RPMI8226 (cell line): ENCODE data around the gene CD79A.

Source experiments
- DNase-seq: peaks from one replicate; pipeline ENCODE4 v3.0.0-alpha.2; 2015

CD79A gene

DNA sequence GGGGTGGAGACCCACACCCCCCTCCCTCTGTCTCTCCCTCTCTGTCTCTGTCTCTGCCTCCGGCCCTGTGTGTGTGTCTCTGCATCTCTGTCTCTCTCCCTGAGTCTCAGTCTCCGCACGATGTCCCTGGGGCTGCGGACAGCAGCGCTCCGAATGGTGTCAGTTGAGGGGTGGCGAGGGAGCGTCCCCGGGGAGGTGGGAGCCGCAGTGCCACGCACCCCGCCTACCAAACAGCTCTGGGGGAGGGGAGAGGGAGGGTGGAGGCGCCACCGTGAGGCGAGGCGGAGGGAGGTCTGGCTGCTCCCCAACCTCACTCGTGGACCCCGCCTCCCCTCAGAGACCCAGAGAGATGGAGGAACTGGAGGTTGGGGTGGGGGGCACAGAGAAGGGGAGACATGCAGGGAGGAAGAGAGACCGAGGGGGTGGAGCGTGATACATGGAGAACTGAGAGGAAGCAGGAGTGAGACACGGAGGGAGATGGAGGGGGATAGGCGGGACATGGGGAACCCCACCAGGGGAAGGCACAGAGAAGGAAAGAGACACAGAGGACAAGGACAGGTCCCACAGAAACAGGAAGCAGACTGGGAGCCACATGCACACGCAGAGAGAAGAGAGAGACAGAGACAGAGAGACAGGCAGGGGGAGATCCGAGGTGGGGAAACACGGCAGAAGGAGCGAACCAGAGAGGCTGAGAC, 44.0 kb downstream of the CD79A start:
- no peak for DNase-seq

DNA sequence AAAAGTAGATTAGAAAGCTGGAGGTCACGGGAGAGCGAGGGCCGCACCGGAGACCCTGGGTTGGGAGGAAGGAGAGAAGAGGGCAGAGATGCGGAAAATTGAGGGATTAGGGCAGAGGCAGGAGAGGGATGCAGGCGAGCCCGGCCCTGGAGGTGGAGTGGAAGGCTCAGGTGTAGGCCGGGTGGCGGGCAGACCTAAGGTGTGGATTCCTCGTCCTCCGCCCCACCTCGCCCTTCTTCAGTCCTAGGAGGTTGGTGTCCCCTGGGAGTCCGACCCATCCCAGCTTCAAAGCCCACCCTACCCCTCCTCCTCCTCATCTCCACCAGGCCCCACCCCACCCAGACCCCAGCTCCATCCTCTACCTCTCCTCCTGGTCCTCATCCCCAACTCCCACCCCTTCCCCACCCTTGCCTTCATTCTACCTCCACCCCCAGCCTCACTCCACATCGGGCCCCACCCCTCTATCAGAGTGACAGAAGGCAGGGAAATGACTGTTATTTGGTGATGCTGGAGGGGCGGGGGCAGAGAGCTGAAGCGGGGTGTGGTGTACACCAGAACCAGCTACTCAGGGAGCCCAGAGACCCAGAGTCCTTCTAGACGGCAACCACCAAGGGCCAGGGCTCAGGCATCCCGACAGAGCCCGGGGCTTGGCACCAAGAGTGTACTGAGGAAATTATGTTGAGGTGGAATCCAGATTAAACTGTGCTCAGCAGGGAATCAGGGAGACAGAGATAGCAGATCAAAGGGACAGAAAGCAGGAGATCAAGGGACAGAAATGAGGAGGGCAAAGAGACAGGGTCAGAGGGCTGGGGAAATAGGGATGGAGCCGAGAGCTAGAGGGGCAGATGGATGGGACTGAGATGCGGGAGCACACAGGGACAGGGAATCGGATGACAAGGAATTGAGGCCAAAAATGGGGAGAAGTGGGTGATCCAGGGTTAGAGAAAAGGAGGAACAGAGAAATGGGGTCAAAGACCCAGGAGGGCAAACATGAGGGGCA, 44.8 kb downstream of the CD79A start:
- DNase-seq = no peak

DNA sequence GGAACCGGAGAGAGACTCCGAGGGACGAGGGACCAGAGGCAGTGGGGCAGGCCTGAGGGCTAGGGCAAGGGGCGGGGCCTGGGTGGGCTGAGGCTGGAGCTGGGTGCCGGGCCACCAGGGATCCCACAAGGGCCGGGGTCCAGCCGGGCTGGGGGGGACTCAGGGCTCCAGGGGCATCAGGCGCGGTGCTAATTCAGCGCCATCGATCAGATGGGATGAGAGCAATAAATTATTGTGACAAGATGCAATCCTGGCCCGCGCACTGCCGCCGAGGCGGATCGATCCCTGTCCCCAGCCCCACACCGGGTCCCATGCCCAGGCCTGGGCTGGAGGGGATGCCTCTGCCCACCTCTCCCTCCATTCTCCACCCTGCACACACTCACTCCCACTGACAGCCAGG, 45.5 kb downstream of the CD79A start:
- DNase-seq = no peak

DNA sequence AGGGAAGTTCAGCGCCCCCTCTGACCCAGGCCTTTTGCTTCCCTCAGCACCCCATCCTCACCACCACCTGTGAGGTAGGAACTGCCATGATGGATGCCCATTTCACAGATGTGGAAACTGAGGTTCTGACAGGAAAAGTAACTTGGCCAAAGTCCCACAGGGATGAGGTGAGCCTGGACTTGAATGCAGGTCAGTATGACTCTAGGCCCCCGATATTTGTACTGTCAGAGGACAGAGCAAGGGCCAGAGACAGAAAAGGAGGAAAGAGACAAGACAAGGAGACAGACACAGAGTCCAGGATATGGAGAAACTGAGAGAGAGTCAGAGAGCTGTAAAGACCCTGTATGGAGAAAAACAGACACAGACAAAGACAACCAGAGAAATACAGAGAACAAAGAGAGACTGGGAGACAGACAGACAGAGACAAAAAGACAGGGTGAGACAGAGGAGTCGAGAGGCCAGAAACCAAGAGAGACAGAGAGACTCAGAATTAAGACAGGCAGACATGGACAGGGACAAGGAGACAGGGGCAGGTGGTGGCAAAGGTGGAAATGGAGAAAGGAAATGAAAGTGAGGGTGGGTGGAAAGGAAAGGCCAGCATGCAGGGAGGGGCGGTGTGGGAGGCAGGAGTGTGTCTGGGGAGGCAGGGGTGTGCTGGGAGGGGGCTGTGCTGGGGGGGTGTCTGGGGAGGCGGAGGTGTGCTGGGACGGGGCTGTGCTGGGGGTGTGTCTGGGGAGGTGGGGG, 46.1 kb downstream of the CD79A start:
- no peak for DNase-seq

DNA sequence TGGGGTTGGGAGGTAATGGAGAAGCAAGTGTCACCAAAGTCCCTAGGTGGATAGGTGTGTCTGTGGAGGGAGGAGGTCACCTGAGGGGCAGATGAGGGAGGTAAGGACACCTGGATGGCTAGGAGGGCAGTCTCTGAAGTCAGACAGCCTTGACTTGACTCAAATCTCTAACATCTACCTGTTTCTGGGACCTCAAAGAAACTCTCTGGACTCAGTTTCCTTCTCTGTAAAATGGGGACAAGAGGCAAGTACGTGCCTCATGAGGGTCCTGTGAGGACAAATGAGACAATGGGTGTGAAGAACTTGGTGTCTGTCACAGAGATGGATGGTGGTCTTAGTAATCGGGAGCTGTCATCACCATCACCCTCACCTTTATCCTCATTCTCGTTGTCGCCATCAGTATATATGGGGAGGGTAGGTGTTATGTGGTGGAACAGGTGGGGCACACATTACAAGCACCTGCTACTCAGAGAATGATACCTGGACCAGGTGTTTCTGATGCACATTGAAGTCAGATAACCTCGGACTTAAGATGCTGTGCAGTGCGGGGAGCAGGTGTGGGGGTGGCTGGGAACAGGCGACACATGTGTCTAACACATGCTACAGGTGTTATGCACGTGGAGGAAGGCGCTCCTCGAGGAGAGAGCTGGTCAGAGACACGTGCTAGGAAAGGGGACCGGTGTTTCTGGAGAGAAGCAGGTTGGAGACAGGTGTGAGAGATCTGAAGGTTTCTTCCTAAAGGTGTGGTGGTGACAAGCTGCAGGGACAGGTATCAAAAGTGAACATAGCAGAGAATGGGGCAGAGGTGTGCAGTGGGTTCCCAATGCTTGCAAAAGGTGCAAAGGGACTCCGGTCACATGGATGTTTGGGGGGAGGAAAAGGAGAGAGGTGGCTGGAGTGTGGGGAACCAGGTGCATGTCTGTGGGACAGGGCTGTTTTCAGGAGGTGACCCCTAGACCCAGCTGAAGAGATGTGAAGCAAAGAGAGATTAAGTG, 47.4 kb downstream of the CD79A start:
- DNase-seq = no peak

DNA sequence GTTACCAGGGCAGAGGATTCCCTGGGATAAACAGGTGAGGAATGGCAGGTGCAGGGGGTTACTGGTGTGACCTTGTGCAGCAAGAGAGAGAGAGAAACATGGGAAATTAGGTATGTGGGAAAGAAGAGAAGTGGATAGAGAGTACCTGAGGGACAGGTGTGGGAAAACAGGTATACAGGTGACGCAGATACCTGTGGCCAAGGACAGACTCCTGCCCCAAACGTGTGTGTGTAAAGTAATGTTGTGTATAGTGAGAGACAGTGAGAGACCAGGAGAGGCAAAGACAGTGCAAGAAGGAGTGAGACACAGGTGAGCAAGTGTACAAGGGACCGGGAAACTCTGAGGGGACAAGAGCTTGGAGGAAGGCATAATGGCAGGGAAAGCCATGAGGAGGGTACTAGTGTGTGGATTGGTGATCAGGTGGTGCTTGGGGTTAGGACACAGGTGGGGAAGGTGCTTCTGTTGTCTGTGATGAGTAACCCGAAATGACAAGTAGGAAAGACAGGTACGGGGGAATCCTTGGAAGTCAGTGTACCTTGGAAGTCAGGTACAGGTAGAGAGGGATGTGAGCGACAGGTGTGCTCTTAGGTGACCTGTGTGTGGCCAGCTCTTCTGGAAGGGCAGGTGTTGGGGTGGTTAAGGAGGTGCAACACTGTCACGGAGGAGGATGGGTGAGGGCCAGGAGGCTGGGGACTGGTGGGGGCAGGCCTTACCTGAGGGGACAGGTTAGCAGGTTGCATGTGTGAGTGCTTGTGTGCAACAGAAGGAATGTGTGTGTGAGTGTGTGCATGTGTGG, 48.3 kb downstream of the CD79A start:
- DNase-seq = no peak

DNA sequence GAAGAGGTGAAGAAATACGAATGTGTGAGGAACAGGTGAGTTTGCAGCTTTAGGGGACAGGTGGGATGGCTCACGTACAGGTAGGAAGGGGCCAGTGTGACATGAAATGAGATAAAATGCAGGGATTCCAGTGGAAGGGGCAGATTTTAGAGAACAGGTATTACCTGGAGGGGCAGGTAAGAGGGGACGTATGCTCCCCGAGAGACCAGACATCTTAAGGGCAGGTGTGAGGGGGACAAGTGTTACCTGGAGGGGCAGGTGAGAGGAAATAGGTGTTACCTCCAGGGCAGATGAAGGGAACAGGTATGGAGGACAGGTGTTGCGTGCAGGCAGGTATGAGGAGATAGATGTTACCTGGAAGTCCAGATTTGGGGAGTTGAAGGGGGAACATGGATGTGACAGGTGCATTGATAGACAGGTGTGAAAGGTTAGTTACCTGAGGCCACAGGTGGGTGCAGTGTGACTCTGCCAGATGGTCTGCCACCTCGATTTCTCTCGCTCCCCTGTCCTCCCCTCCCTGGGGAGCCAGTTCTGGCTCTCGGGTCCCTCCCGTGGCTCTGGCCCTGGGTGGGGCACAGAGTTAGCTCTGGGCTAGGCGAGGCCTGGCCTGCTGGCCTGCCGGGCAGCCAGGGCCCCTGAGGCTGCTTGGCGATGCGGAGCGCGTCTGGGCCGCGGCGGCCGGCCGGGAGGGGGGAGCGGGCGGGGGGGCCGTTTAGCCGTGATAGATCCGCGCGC, 49.1 kb downstream of the CD79A start:
- DNase-seq = no peak

DNA sequence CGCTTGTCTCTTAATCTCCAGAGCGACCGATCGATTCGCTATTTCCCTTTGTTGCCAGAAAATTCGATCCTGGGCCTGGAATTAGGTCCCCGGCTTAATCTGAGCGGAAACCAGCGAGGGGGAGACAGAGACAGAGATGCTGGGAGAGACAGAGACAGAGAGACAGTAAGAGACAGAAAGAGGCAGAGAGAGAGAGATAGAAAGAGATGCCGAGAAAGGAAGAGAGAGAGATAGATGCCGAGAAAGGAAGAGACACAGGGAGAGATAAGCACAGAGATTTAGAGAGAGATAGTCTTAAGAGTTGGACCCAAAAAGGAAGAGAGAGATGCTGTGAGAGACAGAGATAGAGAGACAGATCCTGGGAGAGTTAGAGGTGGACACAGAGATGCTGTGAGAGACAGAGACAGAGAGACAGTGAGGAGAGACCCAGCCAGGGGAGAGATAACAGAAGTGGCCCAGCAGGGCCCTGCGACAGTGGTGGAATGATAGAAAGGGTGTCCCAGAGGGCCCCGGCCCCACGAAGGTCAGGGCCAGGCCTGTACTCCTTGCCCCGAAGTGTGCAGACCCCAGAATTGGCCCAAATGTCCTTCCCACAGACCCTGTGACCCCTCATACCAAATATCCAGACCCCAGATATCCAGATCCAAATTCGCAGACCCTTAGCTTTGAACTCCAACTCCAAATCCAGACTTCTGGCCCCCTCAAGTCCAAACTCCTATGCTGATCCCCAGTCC, 49.9 kb downstream of the CD79A start:
- no peak for DNase-seq

DNA sequence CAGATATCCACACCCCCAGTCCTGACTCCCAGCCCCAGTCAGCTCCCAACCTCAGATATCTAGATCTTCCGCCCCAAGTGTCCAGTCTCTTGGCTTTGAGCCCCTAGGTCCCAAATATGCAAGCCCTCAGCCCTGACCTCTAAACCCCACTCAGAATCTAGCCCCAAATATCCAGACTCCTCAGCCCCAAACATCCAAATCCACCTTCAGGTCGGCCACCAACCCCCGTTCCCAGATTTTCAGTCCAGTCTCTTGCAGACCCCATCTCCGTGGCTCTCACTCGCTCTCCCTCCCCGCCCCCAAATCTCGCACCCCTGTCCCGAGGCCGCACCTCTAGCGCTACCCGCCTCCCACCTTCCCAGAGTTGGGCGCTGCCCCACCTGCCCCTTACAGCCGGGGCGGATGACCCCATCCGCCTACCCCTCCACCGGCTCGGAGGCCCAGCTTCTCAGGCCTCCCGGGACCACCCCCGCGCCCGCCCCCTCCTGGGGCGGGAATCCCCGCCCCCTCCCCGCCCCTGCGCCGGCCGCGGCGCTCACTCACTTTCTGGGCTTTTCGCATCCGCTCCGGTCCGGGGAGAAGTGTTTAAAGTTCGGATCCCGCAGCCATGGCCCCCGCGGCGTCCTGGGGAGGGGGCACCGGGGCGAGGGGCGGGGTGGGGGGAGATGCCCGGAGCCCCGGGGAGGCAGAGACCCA, 50.6 kb downstream of the CD79A start:
- no peak for DNase-seq

DNA sequence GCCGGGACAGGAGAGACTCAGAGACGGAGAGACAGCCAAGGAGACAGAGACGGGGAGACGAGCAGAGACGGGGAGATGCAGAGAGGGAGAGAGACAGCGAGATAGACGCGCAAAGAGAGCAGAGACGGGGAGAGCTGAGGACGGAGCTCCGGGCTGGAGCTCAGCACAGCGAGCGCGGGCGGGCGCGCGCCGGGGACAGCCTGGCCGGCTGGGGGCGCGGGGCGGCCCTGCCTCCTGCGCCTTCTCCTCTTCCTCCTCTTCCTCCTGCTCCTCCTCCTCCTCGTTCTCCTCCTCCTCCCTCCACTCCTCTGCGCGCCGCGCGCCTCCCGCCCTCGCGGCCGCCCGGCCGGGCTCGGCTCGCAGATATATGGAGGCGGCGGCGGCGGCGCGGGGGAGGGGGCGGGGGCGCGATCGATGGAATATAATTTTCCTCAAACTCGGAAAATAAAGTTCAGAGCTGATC, 51.2 kb downstream of the CD79A start, which contains the start of gene ERFL:
Gene ERFL, minus strand, starts transcription at position 229 of the 463 bp plus-strand sequence. CDS start 15,530 bp downstream, outside the sequence.
- DNase-seq = peak; percentile 53

DNA sequence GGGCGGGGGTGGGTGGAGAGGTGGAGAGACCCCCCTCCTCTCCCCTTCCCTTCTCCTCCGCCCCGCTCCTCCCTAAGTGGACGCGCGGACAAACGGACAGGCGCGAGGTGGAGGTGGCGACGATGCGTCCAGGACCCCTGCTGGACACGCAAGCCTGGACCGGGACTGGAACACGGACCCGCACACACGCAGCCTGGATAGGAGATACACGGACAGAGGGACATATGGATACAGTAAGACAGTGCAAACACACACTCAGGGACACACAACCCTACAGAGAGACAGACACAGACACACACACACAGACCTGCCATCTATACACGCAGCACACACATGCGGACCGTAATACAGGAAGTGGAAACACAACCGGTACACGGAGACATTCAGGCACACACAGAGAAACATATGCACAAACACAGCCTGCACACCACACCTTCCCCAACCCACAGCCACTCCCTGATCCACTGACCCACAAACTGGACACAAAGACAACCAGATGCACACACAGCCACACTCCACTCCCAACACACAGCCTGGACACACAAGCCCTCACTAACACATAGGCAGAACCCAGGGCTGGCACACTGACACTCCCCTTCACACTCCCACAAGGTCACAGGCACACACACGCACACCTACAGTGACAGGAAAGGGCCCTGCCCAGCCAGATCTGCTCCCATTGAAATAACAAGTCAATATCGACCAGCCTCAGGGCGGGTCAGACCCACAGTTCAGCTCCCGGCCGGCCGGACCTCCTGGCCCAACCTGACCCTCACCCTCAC, 51.9 kb downstream of the CD79A start:
- peak; percentile 37 for DNase-seq

DNA sequence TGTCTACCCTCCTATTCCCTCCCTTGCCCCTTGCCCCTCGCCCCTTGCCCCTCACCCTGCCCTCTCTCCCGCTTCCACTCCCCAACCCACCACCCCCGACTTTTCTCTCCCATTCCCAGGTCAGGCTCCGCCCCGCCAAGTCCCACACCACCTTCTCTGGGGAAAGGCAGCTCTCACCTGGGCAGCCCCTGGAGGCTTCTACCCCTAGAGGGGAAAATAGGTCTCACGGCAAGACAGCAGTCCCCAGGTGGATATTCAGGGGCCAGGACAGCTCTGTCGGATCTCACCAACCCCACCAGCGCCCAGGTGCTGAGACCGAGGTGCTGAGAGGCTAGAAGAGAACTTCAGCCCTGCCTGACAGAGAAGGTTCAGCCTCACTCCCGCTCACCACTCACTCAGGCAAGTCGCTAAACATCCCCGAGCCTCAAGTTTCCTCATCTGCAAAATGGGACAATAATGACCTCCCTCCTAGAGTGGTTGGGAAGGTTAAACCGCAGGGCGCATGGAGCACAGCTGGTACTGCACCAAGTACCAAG, 52.5 kb downstream of the CD79A start:
- no peak for DNase-seq

DNA sequence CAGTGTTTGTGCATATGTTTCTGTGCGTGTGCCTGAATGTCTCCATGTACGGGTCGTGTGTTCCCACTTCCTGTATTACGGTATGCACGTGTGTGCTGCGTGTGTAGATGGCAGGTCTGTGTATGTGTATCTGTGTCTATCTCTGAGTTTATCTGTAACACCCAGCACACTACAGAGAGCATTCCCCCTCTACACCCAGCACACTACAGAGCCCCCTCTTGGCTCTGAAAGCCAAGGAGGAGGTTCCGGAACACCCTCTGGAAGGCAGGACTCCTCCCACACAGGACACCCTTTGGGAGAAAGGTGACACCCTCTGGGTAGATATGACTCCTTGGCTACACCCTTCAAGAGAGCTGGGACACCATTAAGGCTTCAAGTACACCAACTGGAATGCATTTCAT, 53.2 kb downstream of the CD79A start:
- no peak for DNase-seq
